GM12878 (cell line): ENCODE data around the gene NFE2L1. TPM values are rescaled to one million over a fixed set of nuclear protein-coding genes. Genes with fewer than 3 reads are reported as not detected.

Source experiments
- ATAC-seq: fragments of 200-7000 bp; cut with Tn5 transposase; 3 replicates; pipeline ENCODE4 v1.9.1; 2020; ENCODE audit warnings: mild to moderate bottlenecking, moderate library complexity
- BruUV-seq: library from RNA; stranded (reverse); fragments of 400-500 nt; replicated peaks from 2 replicates; lab custom pipeline; 2021; lab: Mats Ljungman, UMichigan
- CTCF ChIA-PET: fragments of 300-600 bp; sonication (Branson Sonifier 250); formaldehyde crosslinking; extraction: SDS; loops from one replicate; lab custom pipeline; 2021; ENCODE audit warnings: inconsistent platforms; lab: Yijun Ruan, JAX
- POLR2A ChIA-PET: fragments of 350-600 bp; formaldehyde crosslinking; extraction: SDS; loops from one replicate; lab custom pipeline; 2021; ENCODE audit warnings: inconsistent platforms; lab: Charles Lee
- RAD21 ChIA-PET: fragments of 300-600 bp; sonication (Branson Sonifier 250); formaldehyde crosslinking; loops from one replicate; lab custom pipeline; 2023; ENCODE audit warnings: antibody characterized with exemption; ENCODE audit not compliant: unreplicated experiment; lab: Charles Lee
- SMC1A ChIA-PET: fragments of 300-600 bp; sonication (Branson Sonifier 250); formaldehyde crosslinking; loops from one replicate; lab custom pipeline; 2023; ENCODE audit not compliant: unreplicated experiment, uncharacterized antibody; lab: Charles Lee
- DNase-seq: peaks from one replicate; pipeline ENCODE4 v3.0.0-alpha.2; 2011; ENCODE audit warnings: low read depth, low spot score
- FAIRE-seq: peaks from 3 replicates; lab custom pipeline; 2011; peaks lifted over from hg19 to GRCh38; lab: Jason Lieb, UNC
- H2AFZ ChIP-seq: 2 replicates; pipeline ENCODE4 v1.6.0; 2011; ENCODE audit warnings: low read depth, low read length, control low read depth; ENCODE audit not compliant: control insufficient read depth
- H3K27ac ChIP-seq: 2 replicates; pipeline ENCODE4 v1.5.1; 2011; ENCODE audit warnings: control low read depth; ENCODE audit not compliant: control insufficient read depth, insufficient read depth
- H3K27me3 ChIP-seq, 2 experiments: replicated peaks in 1 of 2; 2 replicates each; pipeline versions ENCODE4 v1.6.0 to v1.6.1; 2011; ENCODE audit warnings: low read length in 1 of 2; ENCODE audit not compliant: control insufficient read depth in 2 of 2, insufficient read depth in 2 of 2
- H3K36me3 ChIP-seq, 2 experiments: 2 replicates each; pipeline ENCODE4 v1.5.1; 2011; ENCODE audit warnings: low read length in 1 of 2; ENCODE audit not compliant: control insufficient read depth in 2 of 2, insufficient read depth in 2 of 2
- H3K4me1 ChIP-seq: 2 replicates; pipeline ENCODE4 v1.6.1; 2011; ENCODE audit warnings: mild to moderate bottlenecking, low read length, moderate library complexity, mixed read lengths; ENCODE audit not compliant: control insufficient read depth, insufficient read depth
- H3K4me2 ChIP-seq: 2 replicates; pipeline ENCODE4 v1.6.0; 2011; ENCODE audit warnings: control low read depth; ENCODE audit not compliant: control insufficient read depth, insufficient read depth
- H3K4me3 ChIP-seq: fragments of 200-600 bp; sonication (generic); 2 replicates; pipeline ENCODE4 v1.5.1; 2016
- H3K79me2 ChIP-seq: 2 replicates; pipeline ENCODE4 v1.6.0; 2011; ENCODE audit warnings: low read length; ENCODE audit not compliant: control insufficient read depth, insufficient read depth
- H3K9ac ChIP-seq: 2 replicates; pipeline ENCODE4 v1.8.0; 2011; ENCODE audit warnings: low read length, control low read depth, mixed read lengths; ENCODE audit not compliant: control insufficient read depth, insufficient read depth
- H3K9me3 ChIP-seq: replicated peaks from 3 replicates; pipeline ENCODE4 v1.5.1; 2011; ENCODE audit warnings: mild to moderate bottlenecking, low read length; ENCODE audit not compliant: control insufficient read depth, insufficient read depth
- H4K20me1 ChIP-seq: 2 replicates; pipeline ENCODE4 v1.6.0; 2011; ENCODE audit not compliant: control insufficient read depth, insufficient read depth
- BCL3 ChIP-seq: IDR thresholded peaks from 2 replicates; pipeline ENCODE4 v1.6.1; 2011; ENCODE audit warnings: borderline replicate concordance, low read depth, mild to moderate bottlenecking, moderate library complexity, low read length; ENCODE audit not compliant: insufficient read depth, poor library complexity, severe bottlenecking
- CBFB ChIP-seq: IDR thresholded peaks from 2 replicates; pipeline ENCODE4 v1.6.1; 2016; ENCODE audit warnings: antibody characterized with exemption, low read depth
- FOXK2 ChIP-seq: fragments of 450-650 bp; IDR thresholded peaks from 2 replicates; pipeline ENCODE4 v1.6.1; 2017; ENCODE audit warnings: mild to moderate bottlenecking, moderate library complexity
- JUNB ChIP-seq: IDR thresholded peaks from 2 replicates; pipeline ENCODE4 v1.6.1; 2016; ENCODE audit warnings: antibody characterized with exemption, mild to moderate bottlenecking
- MTA2 ChIP-seq: fragments of 450-650 bp; IDR thresholded peaks from 2 replicates; pipeline ENCODE4 v1.6.1; 2016; ENCODE audit warnings: low read depth, mild to moderate bottlenecking, moderate library complexity
- MXI1 ChIP-seq: fragments of 150-350 bp; IDR thresholded peaks from 2 replicates; pipeline ENCODE4 v1.6.1; 2011; ENCODE audit warnings: low read depth, mild to moderate bottlenecking, inconsistent platforms, low read length, improper control_type of control experiment
- NBN ChIP-seq: fragments of 450-650 bp; IDR thresholded peaks from 2 replicates; pipeline ENCODE4 v1.6.1; 2016
- NRF1 ChIP-seq: conservative IDR thresholded peaks from 2 replicates; pipeline ENCODE4 v1.6.1; 2011; ENCODE audit warnings: mild to moderate bottlenecking, low read depth, low read length, improper control_type of control experiment
- SPI1 ChIP-seq: IDR thresholded peaks from 2 replicates; pipeline ENCODE4 v1.6.1; 2011; ENCODE audit warnings: low read depth, mild to moderate bottlenecking, low read length, moderate library complexity, borderline replicate concordance; ENCODE audit not compliant: insufficient read depth
- SREBF2 ChIP-seq: IDR thresholded peaks from 2 replicates; pipeline ENCODE4 v1.6.1; 2012; ENCODE audit warnings: mild to moderate bottlenecking, low read length
- TCF12 ChIP-seq: IDR thresholded peaks from 2 replicates; pipeline ENCODE4 v1.6.1; 2011; ENCODE audit warnings: low read depth, mild to moderate bottlenecking, low read length
- ZNF217 ChIP-seq: fragments of 450-650 bp; IDR thresholded peaks from 2 replicates; pipeline ENCODE4 v1.6.1; 2017; ENCODE audit warnings: antibody characterized with exemption, mild to moderate bottlenecking
- ZNF24 ChIP-seq: fragments of 450-650 bp; IDR thresholded peaks from 2 replicates; pipeline ENCODE4 v1.6.1; 2017; ENCODE audit warnings: antibody characterized with exemption, mild to moderate bottlenecking
- WGBS: methylation state at CpG from one replicate; pipeline ENCODE4 v1.1.6; 2016; ENCODE audit warnings: low lambda C conversion rate; ENCODE audit not compliant: insufficient replicate concordance, insufficient coverage; ENCODE audit errors: missing lambda C conversion rate; 5-methylcytosine and 5-hydroxymethylcytosine counted together
- in situ Hi-C: fragments of 300-500 bp; cut with MboI; formaldehyde crosslinking; loops from 9 replicates; pipeline ENCODE4 v1.14.3; 2018; ENCODE audit warnings: mixed read lengths
- intact Hi-C: fragments of 100-400 bp; cut with micrococcal nuclease; formaldehyde crosslinking; loops from one replicate; pipeline ENCODE4 v1.14.2; 2022; ENCODE audit not compliant: unreplicated experiment
- polyA plus RNA-seq, 11 experiments: library from polyadenylated mRNA; depleted of rRNA in 4 of 11; unstranded in 6 of 11; stranded (reverse) in 5 of 11; fragments of >200 nt; fragmentation: Nextera tagmentation in 4 of 11; fragmentation: Illumina TruSeq in 1 of 11; extraction: Ambion mirVana in 4 of 11; extraction: Trizol in 1 of 11; gene quantifications; 1 replicate in 1 of 11; 2 replicates in 10 of 11; pipeline versions ENCODE4 v1.2.1 to v1.2.3, GENCODE V29; 2011 to 2016; ENCODE audit warnings: inconsistent platforms in 2 of 11, missing spikeins in 2 of 11, low read depth in 1 of 11
- total RNA-seq, 4 experiments: library from RNA; depleted of rRNA in 3 of 4; stranded (reverse); fragments of >200 nt in 3 of 4; fragmentation: Illumina TruSeq in 1 of 4; extraction: Trizol in 1 of 4; gene quantifications; 2 replicates each; pipeline versions ENCODE4 v1.2.1 to v1.2.3, GENCODE V29; 2013 to 2021

Gene NFE2L1
- total and polyA plus RNA-seq, 10 of the 15 experiments (the other 5 are each of a cell fraction or from before 2014, with no cell fraction given) = 3.8 to 104 (median 26.4) TPM

GRCh38 chr17:48054238-48055185 lies 6.4 kb downstream of the NFE2L1 start:
- Histone ChIP-seq H3K9me3 (no peaks in the 10 kb centered on the region), H3K79me2 (peaks cover 84% of the 10 kb centered on the region), H4K20me1 (peaks cover 5% of the 10 kb centered on the region; the same call in 1 of the 2 replicates), H3K4me1 (peaks cover 29% of the 10 kb centered on the region), H3K4me3 (peak overlapping the region; percentile 64; the same call in 1 of the 2 replicates), H3K36me3 (peaks cover 42 to 52% of the 10 kb centered on the region in 2 experiments), H3K27me3 (no peaks in the 10 kb centered on the region), H3K9ac (peak overlapping the region; percentile 0; the same call in 1 of the 2 replicates), H3K4me2 (peak overlapping the region; percentile 91), H3K27ac (peak overlapping the region; percentile 68), H2AFZ (no peak overlapping the region)
- ChIA-PET CTCF (interaction anchor here (1.1 to 7.2 kb wide), 8 partner anchors 11 to 84 kb away, joined by 3 to 43 read pairs (median 11); partner anchors contain the start of gene CDK5RAP3), RAD21 (interaction anchor here (0.5 to 5.7 kb wide), 7 partner anchors 7 to 330 kb away, joined by 3 to 32 read pairs (median 3); partner anchors contain the start of gene CDK5RAP3), SMC1A (interaction anchor here (1.1 to 2.0 kb wide), 7 partner anchors 7 to 51 kb away, joined by 3 to 7 read pairs (median 6); no protein-coding TSS in a partner anchor), POLR2A (interaction anchor here (0.6 to 3.3 kb wide), 6 partner anchors 8 to 1362 kb away, joined by 3 to 18 read pairs (median 10); partner anchors contain the start of gene SNX11)
- ATAC-seq (peak; percentile 7), DNase-seq (no peak), FAIRE-seq (no peak)
- 92% methylated on average over 33 of the region's 34 CpGs for WGBS
- intact Hi-C loops (no loop called here), in situ Hi-C loops (no loop called here)
- TF ChIP-seq ZNF217 = no peak
- no peak for TF ChIP-seq BCL3
- TF ChIP-seq MTA2 = no peak
- TF ChIP-seq NRF1 = no peak
- TF ChIP-seq SREBF2 = no peak
- TF ChIP-seq NBN = no peak
- no peak for TF ChIP-seq SPI1
- TF ChIP-seq ZNF24 = no peak
- no peak for TF ChIP-seq CBFB
- TF ChIP-seq FOXK2 = no peak
- TF ChIP-seq TCF12 = no peak
- no peak for TF ChIP-seq MXI1
- TF ChIP-seq JUNB = no peak
- BruUV-seq = no TSS peak
